ENCODE results near the gene NR5A2.

DNA sequence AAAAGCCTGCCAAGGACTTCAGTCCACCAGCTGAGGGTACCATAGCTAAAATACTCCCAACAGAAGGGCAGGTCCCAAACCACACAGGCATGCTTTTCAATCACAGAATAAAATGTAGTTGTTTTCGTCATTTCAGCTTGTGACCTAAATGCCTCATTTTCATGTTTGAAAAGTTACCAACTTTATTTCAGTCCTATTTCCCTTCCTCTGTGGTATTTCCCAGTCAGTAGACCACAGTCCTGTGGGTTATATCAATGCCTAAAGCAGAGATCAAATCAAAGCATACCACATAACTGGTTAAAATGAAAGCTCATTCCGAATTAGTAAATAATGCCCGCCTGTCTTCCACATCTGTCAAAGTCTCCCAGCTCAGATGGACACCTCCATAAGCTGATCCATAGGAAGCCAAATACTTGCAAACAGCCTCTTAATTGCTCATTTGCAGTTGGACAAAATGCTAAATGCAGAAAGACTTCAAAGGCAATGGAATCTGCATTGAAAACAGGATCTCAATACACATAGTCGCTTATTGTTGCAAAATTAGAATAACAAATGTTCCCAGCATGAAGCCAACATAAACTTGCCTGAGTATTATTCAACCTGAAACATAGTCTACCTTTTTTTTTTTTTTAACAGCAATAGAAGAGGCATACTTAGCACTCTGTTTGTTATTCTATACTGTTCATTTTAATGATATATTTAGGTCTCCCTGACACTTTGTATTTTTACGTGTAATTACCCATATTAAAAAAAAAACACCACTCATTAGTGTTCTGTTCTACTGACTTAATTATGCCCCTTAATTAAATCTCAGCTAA is 53.9 kb downstream of the NR5A2 start:
- TF ChIP-seq POLR2AphosphoS5 (IDR thresholded peaks at IDR 0.05; ENCODE audit: low read depth, low read length) (no peak), SIN3A (IDR thresholded peaks at IDR 0.05; ENCODE audit: borderline replicate concordance, insufficient read depth, low read length) (no peak)
- TF ChIP-seq, protein P1, sequence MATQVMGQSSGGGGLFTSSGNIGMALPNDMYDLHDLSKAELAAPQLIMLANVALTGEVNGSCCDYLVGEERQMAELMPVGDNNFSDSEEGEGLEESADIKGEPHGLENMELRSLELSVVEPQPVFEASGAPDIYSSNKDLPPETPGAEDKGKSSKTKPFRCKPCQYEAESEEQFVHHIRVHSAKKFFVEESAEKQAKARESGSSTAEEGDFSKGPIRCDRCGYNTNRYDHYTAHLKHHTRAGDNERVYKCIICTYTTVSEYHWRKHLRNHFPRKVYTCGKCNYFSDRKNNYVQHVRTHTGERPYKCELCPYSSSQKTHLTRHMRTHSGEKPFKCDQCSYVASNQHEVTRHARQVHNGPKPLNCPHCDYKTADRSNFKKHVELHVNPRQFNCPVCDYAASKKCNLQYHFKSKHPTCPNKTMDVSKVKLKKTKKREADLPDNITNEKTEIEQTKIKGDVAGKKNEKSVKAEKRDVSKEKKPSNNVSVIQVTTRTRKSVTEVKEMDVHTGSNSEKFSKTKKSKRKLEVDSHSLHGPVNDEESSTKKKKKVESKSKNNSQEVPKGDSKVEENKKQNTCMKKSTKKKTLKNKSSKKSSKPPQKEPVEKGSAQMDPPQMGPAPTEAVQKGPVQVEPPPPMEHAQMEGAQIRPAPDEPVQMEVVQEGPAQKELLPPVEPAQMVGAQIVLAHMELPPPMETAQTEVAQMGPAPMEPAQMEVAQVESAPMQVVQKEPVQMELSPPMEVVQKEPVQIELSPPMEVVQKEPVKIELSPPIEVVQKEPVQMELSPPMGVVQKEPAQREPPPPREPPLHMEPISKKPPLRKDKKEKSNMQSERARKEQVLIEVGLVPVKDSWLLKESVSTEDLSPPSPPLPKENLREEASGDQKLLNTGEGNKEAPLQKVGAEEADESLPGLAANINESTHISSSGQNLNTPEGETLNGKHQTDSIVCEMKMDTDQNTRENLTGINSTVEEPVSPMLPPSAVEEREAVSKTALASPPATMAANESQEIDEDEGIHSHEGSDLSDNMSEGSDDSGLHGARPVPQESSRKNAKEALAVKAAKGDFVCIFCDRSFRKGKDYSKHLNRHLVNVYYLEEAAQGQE (IDR thresholded peaks at IDR 0.05; ENCODE audit: insufficient read depth in 1 of 2, low read depth in 2 of 2, low read length in 2 of 2) = no peak

Data from PFSK-1 (cell line).